ENCODE results near the gene LLCFC1.
"Not testable (repeated sequence)": the region's sequence is repeated elsewhere in the genome, so short reads cannot be mapped to it uniquely, and the experiment has no call there.

The LLCFC1 gene

DNA sequence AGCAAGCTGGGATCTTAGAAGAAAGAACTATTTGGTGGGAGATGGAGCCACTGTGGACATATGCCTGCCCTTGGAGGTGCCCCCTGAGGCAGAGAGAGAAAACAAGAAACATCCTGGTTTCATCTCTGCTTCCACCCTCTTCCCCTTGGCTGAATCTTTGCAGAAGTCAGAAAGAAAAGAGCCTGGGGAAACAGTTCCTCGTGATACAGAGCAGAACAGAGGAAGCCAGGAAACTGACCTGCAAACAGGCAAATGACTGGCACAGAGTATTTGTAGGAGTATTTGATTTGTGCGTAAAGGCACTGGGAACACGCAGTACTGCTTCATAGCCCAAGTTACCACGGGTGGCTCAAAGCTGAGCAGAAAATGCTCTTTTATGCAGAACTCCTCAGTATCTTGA, 29.9 kb downstream of the LLCFC1 start:
- no peak overlapping the region for H3K4me3 ChIP-seq (ENCODE audit: low read length)
- TF ChIP-seq, protein P1, sequence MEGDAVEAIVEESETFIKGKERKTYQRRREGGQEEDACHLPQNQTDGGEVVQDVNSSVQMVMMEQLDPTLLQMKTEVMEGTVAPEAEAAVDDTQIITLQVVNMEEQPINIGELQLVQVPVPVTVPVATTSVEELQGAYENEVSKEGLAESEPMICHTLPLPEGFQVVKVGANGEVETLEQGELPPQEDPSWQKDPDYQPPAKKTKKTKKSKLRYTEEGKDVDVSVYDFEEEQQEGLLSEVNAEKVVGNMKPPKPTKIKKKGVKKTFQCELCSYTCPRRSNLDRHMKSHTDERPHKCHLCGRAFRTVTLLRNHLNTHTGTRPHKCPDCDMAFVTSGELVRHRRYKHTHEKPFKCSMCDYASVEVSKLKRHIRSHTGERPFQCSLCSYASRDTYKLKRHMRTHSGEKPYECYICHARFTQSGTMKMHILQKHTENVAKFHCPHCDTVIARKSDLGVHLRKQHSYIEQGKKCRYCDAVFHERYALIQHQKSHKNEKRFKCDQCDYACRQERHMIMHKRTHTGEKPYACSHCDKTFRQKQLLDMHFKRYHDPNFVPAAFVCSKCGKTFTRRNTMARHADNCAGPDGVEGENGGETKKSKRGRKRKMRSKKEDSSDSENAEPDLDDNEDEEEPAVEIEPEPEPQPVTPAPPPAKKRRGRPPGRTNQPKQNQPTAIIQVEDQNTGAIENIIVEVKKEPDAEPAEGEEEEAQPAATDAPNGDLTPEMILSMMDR (IDR thresholded peaks at IDR 0.05; ENCODE audit: insufficient read depth, low read depth, low read length, missing control alignments) = no peak
- no peak for DNase-seq (ENCODE audit: low read depth)

DNA sequence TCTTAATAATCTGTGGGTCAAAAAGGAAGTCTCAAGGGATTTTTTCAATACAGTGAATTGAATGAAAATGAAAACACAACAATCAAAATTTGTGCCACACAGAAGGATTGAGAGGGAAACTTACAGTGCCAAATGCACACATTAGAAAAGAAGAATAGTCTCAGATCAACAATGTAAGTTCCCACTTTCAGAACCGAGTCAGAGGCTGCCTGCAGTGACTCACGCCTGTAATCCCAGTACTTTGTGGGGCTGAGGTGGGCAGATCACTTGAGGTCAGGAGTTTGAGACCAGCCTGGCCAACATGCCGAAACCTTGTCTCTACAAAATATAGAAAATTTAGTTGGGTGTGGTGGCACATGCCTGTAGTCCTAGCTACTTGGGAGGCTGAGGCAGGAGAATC, 35.3 kb downstream of the LLCFC1 start:
- DNase-seq (ENCODE audit: low read depth) = no peak
- TF ChIP-seq, protein P1 (IDR thresholded peaks at IDR 0.05; ENCODE audit: insufficient read depth, low read depth, low read length, missing control alignments) = no peak

DNA sequence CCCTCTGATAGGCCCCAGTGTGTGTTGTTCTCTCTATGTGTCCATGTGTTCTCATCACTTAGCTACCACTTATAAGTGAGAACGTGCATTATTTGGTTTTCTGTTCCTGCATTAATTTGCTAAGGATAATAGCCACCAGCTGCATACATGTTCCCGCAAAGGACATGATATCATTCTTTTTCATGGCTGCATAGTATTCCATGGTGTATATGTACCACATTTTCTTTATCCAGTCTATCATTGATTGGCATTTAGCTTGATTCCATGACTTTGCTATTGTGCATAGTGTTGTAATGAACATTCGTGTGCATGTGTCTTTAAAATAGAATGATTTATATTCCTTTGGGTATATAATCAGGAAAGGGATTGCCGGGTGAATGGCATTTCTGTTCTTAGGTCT, 39.1 kb downstream of the LLCFC1 start:
- H3K4me3 ChIP-seq (ENCODE audit: low read length); DNase-seq (ENCODE audit: low read depth): not testable (repeated sequence)

More for the DNA sequence above, 35.3 kb downstream of the LLCFC1 start:
- no peak overlapping the region for H3K4me3 ChIP-seq (ENCODE audit: low read length)

DNA sequence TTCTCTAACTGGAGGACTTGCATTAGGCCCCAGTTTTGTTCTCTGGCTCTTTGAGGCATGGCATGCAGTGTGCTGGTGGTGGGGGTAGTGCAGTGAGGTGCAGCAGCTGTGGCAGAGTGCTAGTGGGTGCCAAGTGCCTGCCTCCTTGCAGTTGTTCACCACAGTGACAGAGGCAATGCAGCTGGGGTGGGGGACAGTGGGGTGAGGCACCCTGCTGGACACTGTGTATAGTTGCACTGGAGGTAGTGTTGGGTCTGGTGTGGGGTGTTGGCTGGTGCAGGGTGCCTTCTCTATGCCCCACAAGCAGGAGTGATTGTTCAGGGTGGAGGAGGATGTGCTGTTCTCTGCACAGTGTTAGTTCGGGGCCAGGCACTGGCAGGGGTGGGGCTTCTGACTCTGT, 44.5 kb downstream of the LLCFC1 start:
- DNase-seq (ENCODE audit: low read depth) = no peak
- H3K4me3 ChIP-seq (ENCODE audit: low read length) = no peak overlapping the region
- TF ChIP-seq, protein P1 (IDR thresholded peaks at IDR 0.05; ENCODE audit: insufficient read depth, low read depth, low read length, missing control alignments) = no peak

DNA sequence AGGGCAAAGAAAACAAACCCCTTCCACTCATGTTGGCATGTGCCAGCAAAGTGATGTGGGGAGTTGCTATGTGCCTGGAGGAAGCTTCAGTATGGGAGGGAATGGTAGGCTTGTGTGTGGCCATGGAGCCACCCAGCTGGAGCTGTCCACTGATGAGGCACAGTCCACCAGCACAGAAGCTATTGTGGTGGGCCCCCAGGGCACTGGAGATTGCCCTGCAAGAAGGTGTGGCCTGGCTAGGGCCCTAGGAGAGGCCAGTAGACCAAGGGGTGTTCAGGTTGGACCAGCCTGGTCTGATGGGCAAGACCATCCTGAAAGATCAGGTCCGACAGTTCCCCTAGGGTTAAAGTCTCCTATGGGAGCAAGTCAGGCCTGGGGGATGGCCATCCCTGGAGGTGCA, 45.0 kb downstream of the LLCFC1 start:
- no peak for DNase-seq (ENCODE audit: low read depth)
- no peak overlapping the region for H3K4me3 ChIP-seq (ENCODE audit: low read length)
- TF ChIP-seq, protein P1 (IDR thresholded peaks at IDR 0.05; ENCODE audit: insufficient read depth, low read depth, low read length, missing control alignments) = no peak
